Erythroblast (primary cell): ENCODE data around the gene CORIN.

Experiments used
- GATA1 ChIP-seq: IDR thresholded peaks from 2 replicates; pipeline ENCODE4 v1.6.1; 2011; ENCODE audit warnings: low read depth, mild to moderate bottlenecking, control low read depth, low read length, moderate library complexity
- POLR2A ChIP-seq: IDR thresholded peaks from 2 replicates; pipeline ENCODE4 v1.6.1; 2011; ENCODE audit warnings: mild to moderate bottlenecking, low read length

DNA sequence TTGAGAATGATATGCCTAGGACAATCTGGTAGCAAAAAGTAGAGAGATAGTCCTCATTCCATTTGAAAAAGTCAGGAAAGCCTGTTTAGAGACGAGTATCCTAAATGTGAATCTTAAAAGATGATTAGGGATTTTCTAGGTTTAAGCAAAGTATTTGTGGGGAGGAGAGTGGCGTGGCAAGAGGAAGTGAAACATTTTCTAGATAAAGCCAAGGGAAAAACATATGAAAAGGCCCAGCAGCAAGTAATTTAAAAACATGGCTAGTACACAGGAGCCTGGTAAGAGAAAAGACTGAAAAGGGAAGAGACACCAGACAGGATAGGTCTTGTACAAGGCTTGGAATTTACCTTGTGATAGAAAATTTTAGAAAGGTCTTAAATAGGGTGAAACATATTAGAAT lies 45.9 kb downstream of the CORIN start:
- TF ChIP-seq POLR2A (no peak), GATA1 (no peak)
